Kidney glomerular epithelial cell (primary cell): ENCODE data around the gene IL10RA.

Experiments
- DNase-seq: peaks from one replicate; lab custom pipeline; 2025; lab: John Stamatoyannopoulos, UW

IL10RA gene

GRCh38 chr11:117992620-117993019 lies 6.4 kb downstream of the IL10RA start:
- no peak for DNase-seq

GRCh38 chr11:117993988-117994745 lies 8.0 kb downstream of the IL10RA start:
- DNase-seq: no peak

- DNase-seq: no peak
Measured at GRCh38 chr11:117995472-117995871, 9.3 kb downstream of the IL10RA start.

- DNase-seq: no peak
Measured at GRCh38 chr11:117996058-117996457, 9.9 kb downstream of the IL10RA start.

- no peak for DNase-seq
Measured at GRCh38 chr11:117997406-117997805, 11.2 kb downstream of the IL10RA start.

GRCh38 chr11:117997823-117998579 lies 11.8 kb downstream of the IL10RA start:
- no peak for DNase-seq

GRCh38 chr11:117998664-117999353 lies 12.6 kb downstream of the IL10RA start:
- no peak for DNase-seq

GRCh38 chr11:117999354-117999993 lies 13.3 kb downstream of the IL10RA start:
- no peak for DNase-seq

GRCh38 chr11:118000067-118000849 lies 14.1 kb downstream of the IL10RA start:
- DNase-seq: no peak

GRCh38 chr11:118000850-118001228 lies 14.6 kb downstream of the IL10RA start:
- no peak for DNase-seq

- no peak for DNase-seq
Measured at GRCh38 chr11:118001494-118001971, 15.3 kb downstream of the IL10RA start.

GRCh38 chr11:118002010-118002540 lies 15.9 kb downstream of the IL10RA start:
- DNase-seq: no peak

GRCh38 chr11:118002541-118003423 lies 16.6 kb downstream of the IL10RA start:
- DNase-seq: no peak

GRCh38 chr11:118003456-118003855 lies 17.3 kb downstream of the IL10RA start:
- DNase-seq: no peak

- DNase-seq: no peak
Measured at GRCh38 chr11:118004543-118005223, 18.5 kb downstream of the IL10RA start.

- no peak for DNase-seq
Measured at GRCh38 chr11:118005224-118006152, 19.3 kb downstream of the IL10RA start.

- DNase-seq: no peak
Measured at GRCh38 chr11:118006153-118006534, 19.9 kb downstream of the IL10RA start.

- DNase-seq: no peak
Measured at GRCh38 chr11:118007040-118007439, 20.8 kb downstream of the IL10RA start.
